ENCODE results near the gene TMEM43. TPM values are rescaled to one million over a fixed set of nuclear protein-coding genes. Genes with fewer than 3 reads are reported as not detected.
"Not testable (repeated sequence)": the region's sequence is repeated elsewhere in the genome, so short reads cannot be mapped to it uniquely, and the experiment has no call there.

TMEM43 gene
- total and polyA plus RNA-seq, 4 experiments from 2014 or later: 69.3 to 143 (median 76.7) TPM

DNA sequence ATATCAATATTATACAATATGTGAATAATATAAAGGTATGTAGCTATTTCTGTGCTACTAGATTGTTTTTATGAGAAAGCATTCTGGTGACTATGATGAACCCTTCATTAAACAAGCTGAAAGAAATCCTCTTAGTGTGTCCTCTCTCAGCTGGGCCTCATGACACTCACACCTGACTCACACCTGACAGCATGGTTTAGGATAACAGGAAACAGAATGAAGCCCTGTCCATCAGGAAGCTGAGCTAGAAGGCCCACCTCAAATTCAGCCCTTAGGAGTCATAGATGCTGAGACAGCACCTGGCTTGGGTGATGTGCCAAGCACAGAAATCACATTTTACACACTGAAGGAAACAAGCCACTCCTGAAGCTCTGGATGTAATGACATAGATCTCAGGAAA lies 31.0 kb upstream of the TMEM43 start:
- Mint-ChIP-seq H3K4me3 (no peak overlapping the region), H3K9me3 (peaks cover 0 to 15% (median 10%) of the 10 kb centered on the region in 8 donors), H3K27me3 (peaks cover 19 to 25% of the 10 kb centered on the region in 2 donors), H3K4me1 (no peaks in the 10 kb centered on the region), H3K36me3 (peaks cover 2 to 5% of the 10 kb centered on the region in 2 donors), H3K27ac (peak overlapping the region in 1 of 7 donors; percentile 53)
- no peak for DNase-seq
- no peaks in the 10 kb centered on the region for H3K9me3 ChIP-seq (ENCODE audit: control insufficient read depth in 1 of 2, low read length in 2 of 2)
- no peaks in the 10 kb centered on the region for H3K36me3 ChIP-seq (ENCODE audit: insufficient read depth, low read length)
- ChIA-PET CTCF (ENCODE audit: partially characterized antibody) (interaction anchor here (0.6 to 1.6 kb wide), 3 partner anchors 11 to 375 kb away, joined by 3 to 4 read pairs (median 3); no protein-coding TSS in a partner anchor), POLR2A (ENCODE audit: partially characterized antibody) (no interaction called here)
- H3K27ac ChIP-seq (ENCODE audit: low read depth, low read length): no peak overlapping the region
- intact Hi-C loops (cut with micrococcal nuclease): no loop called here
- H3K27me3 ChIP-seq (ENCODE audit: insufficient read depth, low read length): no peaks in the 10 kb centered on the region
- H3K4me1 ChIP-seq (ENCODE audit: insufficient read depth, low read length): no peaks in the 10 kb centered on the region
- H3K4me3 ChIP-seq (ENCODE audit: low read length in 2 of 2): no peak overlapping the region

DNA sequence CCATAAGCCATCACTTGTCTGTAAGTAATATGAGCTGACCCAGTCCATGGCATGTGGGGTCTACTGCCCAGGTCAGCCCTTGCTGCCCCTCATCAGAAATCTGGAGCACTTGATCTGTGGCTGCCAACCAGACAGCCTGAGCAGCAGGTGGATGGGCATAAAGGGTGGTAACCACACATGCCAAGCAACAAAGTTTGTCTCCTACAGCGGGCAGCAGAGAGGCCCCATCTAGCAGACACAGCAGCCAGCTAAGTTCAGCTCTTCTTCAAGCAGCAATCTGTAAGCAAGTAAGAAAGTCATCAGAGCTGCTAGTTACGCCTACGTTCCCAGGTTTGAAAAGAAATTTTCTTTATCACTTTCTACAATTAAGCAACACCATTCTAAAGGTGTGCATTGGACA lies 28.1 kb upstream of the TMEM43 start:
- H3K27ac ChIP-seq (ENCODE audit: low read depth, low read length): no peak overlapping the region
- peaks cover 0 to 15% (median 7%) of the 10 kb centered on the region in 8 donors for H3K9me3 Mint-ChIP-seq
- POLR2A ChIA-PET (ENCODE audit: partially characterized antibody): no interaction called here
- CTCF ChIA-PET (ENCODE audit: partially characterized antibody): no interaction called here
- peaks cover 17 to 19% of the 10 kb centered on the region in 2 donors for H3K27me3 Mint-ChIP-seq
- H3K4me1 Mint-ChIP-seq: no peaks in the 10 kb centered on the region
- no peak overlapping the region for H3K4me3 Mint-ChIP-seq
- DNase-seq: no peak
- H3K4me3 ChIP-seq (ENCODE audit: low read length in 2 of 2): no peak overlapping the region
- H3K27ac Mint-ChIP-seq: no peak overlapping the region
- H3K27me3 ChIP-seq (ENCODE audit: insufficient read depth, low read length): no peaks in the 10 kb centered on the region
- no peaks in the 10 kb centered on the region for H3K9me3 ChIP-seq (ENCODE audit: control insufficient read depth in 1 of 2, low read length in 2 of 2)
- intact Hi-C loops (cut with micrococcal nuclease): no loop called here
- no peaks in the 10 kb centered on the region for H3K4me1 ChIP-seq (ENCODE audit: insufficient read depth, low read length)
- no peaks in the 10 kb centered on the region for H3K36me3 ChIP-seq (ENCODE audit: insufficient read depth, low read length)
- peaks cover 2 to 5% of the 10 kb centered on the region in 2 donors for H3K36me3 Mint-ChIP-seq

DNA sequence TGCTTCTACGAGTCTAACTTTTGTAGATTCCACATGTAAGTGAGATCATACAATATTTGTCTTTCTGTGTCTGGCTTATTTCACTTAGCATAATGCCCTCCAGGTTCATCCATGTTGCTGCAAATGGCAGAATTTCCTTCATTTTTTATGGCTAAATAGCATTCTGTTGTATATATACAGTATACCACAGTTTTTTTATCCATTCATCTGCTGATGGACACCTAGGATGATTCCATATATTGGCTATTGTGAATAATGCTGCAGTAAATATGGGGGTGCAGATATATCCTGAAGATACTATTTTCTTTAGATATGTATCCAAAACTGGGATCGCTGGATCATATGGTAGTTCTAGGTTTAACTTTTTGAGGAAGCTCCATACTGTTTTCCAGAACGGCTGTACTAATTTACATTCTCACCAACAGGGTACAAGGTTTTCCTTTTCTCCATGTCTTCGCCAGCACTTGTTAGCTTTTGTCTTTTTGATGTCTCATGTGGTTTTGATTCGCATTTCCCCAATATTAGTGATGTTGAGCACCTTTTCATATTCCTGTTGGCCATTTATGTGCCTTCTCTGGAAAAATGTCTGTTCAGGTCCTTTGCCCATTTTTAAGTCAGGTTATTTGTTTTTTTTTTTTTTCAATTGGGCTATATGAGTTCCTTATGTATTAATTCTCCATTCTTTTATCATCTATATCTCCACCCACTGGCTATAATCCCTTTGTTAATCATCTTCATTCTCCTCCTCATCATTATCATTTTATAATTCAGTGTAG lies 27.0 kb upstream of the TMEM43 start:
- H3K36me3 ChIP-seq (ENCODE audit: insufficient read depth, low read length): no peaks in the 10 kb centered on the region
- intact Hi-C loops (cut with micrococcal nuclease): no loop called here

GRCh38 chr3:14109821-14110220 lies 15.0 kb upstream of the TMEM43 start:
- intact Hi-C loops (cut with micrococcal nuclease); CTCF ChIA-PET (ENCODE audit: partially characterized antibody): not testable (repeated sequence)

More for the DNA sequence above, 27.0 kb upstream of the TMEM43 start:
- CTCF ChIA-PET (ENCODE audit: partially characterized antibody): interaction anchor here (0.7 kb wide), 1 partner anchor 66 kb away, joined by 3 read pairs; no protein-coding TSS in a partner anchor
- Mint-ChIP-seq H3K36me3 (peaks cover 2 to 5% of the 10 kb centered on the region in 2 donors), H3K4me1 (no peaks in the 10 kb centered on the region), H3K27ac (no peak overlapping the region), H3K9me3 (peaks cover 0 to 15% (median 7%) of the 10 kb centered on the region in 8 donors), H3K4me3 (no peak overlapping the region), H3K27me3 (peaks cover 15 to 17% of the 10 kb centered on the region in 2 donors)
- Histone ChIP-seq H3K9me3 (ENCODE audit: control insufficient read depth in 1 of 2, low read length in 2 of 2) (no peaks in the 10 kb centered on the region), H3K27me3 (ENCODE audit: insufficient read depth, low read length) (no peaks in the 10 kb centered on the region), H3K27ac (ENCODE audit: low read depth, low read length) (no peak overlapping the region), H3K4me1 (ENCODE audit: insufficient read depth, low read length) (no peaks in the 10 kb centered on the region), H3K4me3 (ENCODE audit: low read length in 2 of 2) (no peak overlapping the region)
- no peak for DNase-seq
- POLR2A ChIA-PET (ENCODE audit: partially characterized antibody): no interaction called here

GRCh38 chr3:14110699-14111098 lies 14.2 kb upstream of the TMEM43 start:
- no peaks in the 10 kb centered on the region for H3K9me3 ChIP-seq (ENCODE audit: control insufficient read depth in 1 of 2, low read length in 2 of 2)
- POLR2A ChIA-PET (ENCODE audit: partially characterized antibody): no interaction called here
- intact Hi-C loops (cut with micrococcal nuclease): no loop called here
- no peaks in the 10 kb centered on the region for H3K4me1 ChIP-seq (ENCODE audit: insufficient read depth, low read length)
- peaks cover 40 to 42% of the 10 kb centered on the region in 2 donors for H3K36me3 Mint-ChIP-seq
- no peaks in the 10 kb centered on the region for H3K4me1 Mint-ChIP-seq
- no peaks in the 10 kb centered on the region for H3K27me3 ChIP-seq (ENCODE audit: insufficient read depth, low read length)
- no peaks in the 10 kb centered on the region for H3K9me3 Mint-ChIP-seq
- CTCF ChIA-PET (ENCODE audit: partially characterized antibody): interaction anchor here (1.2 to 1.3 kb wide), 2 partner anchors 14 to 93 kb away, joined by 3 read pairs; partner anchors contain the start of genes CHCHD4 and TMEM43
- no peak overlapping the region for H3K27ac ChIP-seq (ENCODE audit: low read depth, low read length)
- no peak overlapping the region for H3K27ac Mint-ChIP-seq
- no peaks in the 10 kb centered on the region for H3K27me3 Mint-ChIP-seq
- peaks cover 11% of the 10 kb centered on the region for H3K36me3 ChIP-seq (ENCODE audit: insufficient read depth, low read length)
- H3K4me3 Mint-ChIP-seq: no peak overlapping the region
- DNase-seq: no peak
- H3K4me3 ChIP-seq (ENCODE audit: low read length in 2 of 2): no peak overlapping the region

More at GRCh38 chr3:14109821-14110220, 15.0 kb upstream of the TMEM43 start:
- H3K27me3 Mint-ChIP-seq; H3K27me3 ChIP-seq (ENCODE audit: insufficient read depth, low read length); H3K4me1 ChIP-seq (ENCODE audit: insufficient read depth, low read length); POLR2A ChIA-PET (ENCODE audit: partially characterized antibody); H3K27ac ChIP-seq (ENCODE audit: low read depth, low read length); H3K36me3 ChIP-seq (ENCODE audit: insufficient read depth, low read length); H3K4me1 Mint-ChIP-seq; DNase-seq; H3K9me3 ChIP-seq (ENCODE audit: control insufficient read depth in 1 of 2, low read length in 2 of 2); H3K9me3 Mint-ChIP-seq; H3K27ac Mint-ChIP-seq; H3K4me3 Mint-ChIP-seq; H3K4me3 ChIP-seq (ENCODE audit: low read length in 2 of 2): not testable (repeated sequence)
- peaks cover 31 to 38% of the 10 kb centered on the region in 2 donors for H3K36me3 Mint-ChIP-seq

DNA sequence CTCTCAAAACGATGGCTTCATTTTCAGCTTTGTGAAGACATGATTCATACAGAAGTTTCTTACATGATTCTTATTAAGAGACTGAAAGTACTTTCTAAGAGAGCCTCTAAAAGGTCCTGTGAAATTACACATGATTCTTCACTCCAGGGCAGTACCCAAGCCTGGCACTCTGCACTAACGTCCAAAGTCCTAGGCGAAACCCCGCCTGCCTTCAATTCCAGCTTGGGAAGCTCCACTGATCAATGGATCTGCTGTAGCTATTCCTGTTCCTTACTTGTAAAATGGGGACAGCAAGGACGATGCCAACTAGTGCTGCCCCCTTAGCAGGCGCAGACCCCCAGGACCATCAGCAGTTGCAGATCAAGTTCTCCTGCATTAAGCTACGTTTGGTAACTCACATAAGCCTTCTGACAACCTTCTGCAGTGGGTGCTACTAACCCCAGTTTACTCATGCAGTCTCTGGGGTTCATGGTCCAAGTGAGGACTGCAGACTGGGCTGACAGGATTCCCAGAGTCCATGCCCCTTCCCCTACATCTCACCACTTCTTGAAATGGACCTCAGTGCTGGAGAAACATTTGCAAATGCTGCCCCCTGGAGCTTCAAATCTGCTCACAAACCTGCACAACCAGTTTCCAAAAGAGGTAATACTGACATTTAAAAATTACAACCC lies 10.8 kb upstream of the TMEM43 start:
- H3K4me1 ChIP-seq (ENCODE audit: insufficient read depth, low read length): no peaks in the 10 kb centered on the region
- H3K9me3 Mint-ChIP-seq: no peaks in the 10 kb centered on the region
- H3K4me3 ChIP-seq (ENCODE audit: low read length in 2 of 2): no peak overlapping the region
- DNase-seq: no peak
- H3K4me1 Mint-ChIP-seq: no peaks in the 10 kb centered on the region
- no peaks in the 10 kb centered on the region for H3K9me3 ChIP-seq (ENCODE audit: control insufficient read depth in 1 of 2, low read length in 2 of 2)
- ChIA-PET CTCF (ENCODE audit: partially characterized antibody) (interaction anchor here (1.0 to 1.9 kb wide), 3 partner anchors 11 to 217 kb away, joined by 3 to 7 read pairs (median 4); partner anchors contain the start of genes CHCHD4 and TMEM43), POLR2A (ENCODE audit: partially characterized antibody) (interaction anchor here (0.6 to 2.2 kb wide), 2 partner anchors 11 to 832 kb away, joined by 3 to 7 read pairs; partner anchors contain the start of genes CHCHD4 and TMEM43)
- H3K36me3 Mint-ChIP-seq: peaks cover 46 to 47% of the 10 kb centered on the region in 2 donors
- intact Hi-C loops (cut with micrococcal nuclease): no loop called here
- no peaks in the 10 kb centered on the region for H3K27me3 ChIP-seq (ENCODE audit: insufficient read depth, low read length)
- no peaks in the 10 kb centered on the region for H3K27me3 Mint-ChIP-seq
- H3K27ac ChIP-seq (ENCODE audit: low read depth, low read length): no peak overlapping the region
- peaks cover 20% of the 10 kb centered on the region for H3K36me3 ChIP-seq (ENCODE audit: insufficient read depth, low read length)
- H3K27ac Mint-ChIP-seq: no peak overlapping the region
- H3K4me3 Mint-ChIP-seq: no peak overlapping the region
